GM19463 (cell line): ENCODE results near the gene DCTN4.
"Not testable (repeated sequence)": the region's sequence is repeated elsewhere in the genome, so short reads cannot be mapped to it uniquely, and the experiment has no call there.

Source experiments
- ATAC-seq: cut with Tn5 transposase; IDR thresholded peaks from one replicate; pipeline ENCODE4 v1.9.1; 2021; ENCODE audit warnings: mild to moderate bottlenecking, moderate library complexity; ENCODE audit not compliant: unreplicated experiment

Gene DCTN4

GRCh38 chr5:150778517-150779396 is 19.9 kb upstream of the DCTN4 start, which contains the start of gene SMIM3:
TSS of gene SMIM3 (plus strand) at chr5:150778757. CDS start at chr5:150795441, 16,684 bp downstream.
- ATAC-seq = peak; percentile 34

GRCh38 chr5:150778088-150778516 is 19.3 kb upstream of the DCTN4 start:
- no peak for ATAC-seq

- ATAC-seq = no peak
Measured at GRCh38 chr5:150777685-150778084, 18.9 kb upstream of the DCTN4 start.

- no peak for ATAC-seq
Measured at GRCh38 chr5:150774145-150774544, 15.3 kb upstream of the DCTN4 start.

GRCh38 chr5:150771034-150771795 is 12.4 kb upstream of the DCTN4 start:
- no peak for ATAC-seq

GRCh38 chr5:150766251-150766650 is 7.4 kb upstream of the DCTN4 start:
- ATAC-seq = no peak

- no peak for ATAC-seq
Measured at GRCh38 chr5:150765799-150766169, 7.0 kb upstream of the DCTN4 start.

GRCh38 chr5:150765011-150765798 is 6.4 kb upstream of the DCTN4 start:
- ATAC-seq = no peak

- no peak for ATAC-seq
Measured at GRCh38 chr5:150764530-150764929, 5.7 kb upstream of the DCTN4 start.

GRCh38 chr5:150763023-150763769 is 4.4 kb upstream of the DCTN4 start:
- no peak for ATAC-seq

GRCh38 chr5:150762211-150762610 is 3.4 kb upstream of the DCTN4 start:
- no peak for ATAC-seq

GRCh38 chr5:150759334-150759583 is 442 bp upstream of the DCTN4 start:
- ATAC-seq = no peak

GRCh38 chr5:150758203-150758530 is 650 bp downstream of the DCTN4 start:
- ATAC-seq = peak; percentile 14

- no peak for ATAC-seq
Measured at GRCh38 chr5:150757087-150757649, 1.6 kb downstream of the DCTN4 start.

- ATAC-seq = no peak
Measured at GRCh38 chr5:150753863-150754262, 5.0 kb downstream of the DCTN4 start.

- ATAC-seq = no peak
Measured at GRCh38 chr5:150753463-150753862, 5.4 kb downstream of the DCTN4 start.

GRCh38 chr5:150751096-150751891 is 7.5 kb downstream of the DCTN4 start:
- no peak for ATAC-seq

GRCh38 chr5:150750469-150750868 is 8.3 kb downstream of the DCTN4 start:
- no peak for ATAC-seq

- not testable (repeated sequence) for ATAC-seq
Measured at GRCh38 chr5:150743142-150743488, 15.7 kb downstream of the DCTN4 start.
